Mammary epithelial cell (primary cell): ENCODE data around the gene SULT1A4.
"Not testable (repeated sequence)": the region's sequence is repeated elsewhere in the genome, so short reads cannot be mapped to it uniquely, and the experiment has no call there.

Source experiments
- CTCF ChIP-seq, 2 donors: IDR thresholded peaks in 1 of 2; conservative IDR thresholded peaks in 1 of 2; 2 replicates each; pipeline ENCODE4 v1.5.1; 2011 to 2012; ENCODE audit warnings: inconsistent platforms in 2 of 2, low read length in 2 of 2, mild to moderate bottlenecking in 2 of 2, control low read depth in 1 of 2, low read depth in 1 of 2; ENCODE audit not compliant: insufficient read depth in 1 of 2; ENCODE audit errors: extremely low read depth in 1 of 2
- EZH2 ChIP-seq: IDR thresholded peaks from 2 replicates; pipeline ENCODE4 v1.6.1; 2012; ENCODE audit warnings: low read length, inconsistent platforms, borderline replicate concordance

GRCh38 chr16:29506308-29506707 lies 46.6 kb downstream of the SULT1A4 start, which contains the start of gene NPIPB12:
- not testable (repeated sequence) for TF ChIP-seq CTCF (conservative IDR thresholded peaks at IDR 0.05 in 1 of 2, IDR thresholded peaks at IDR 0.05 in 1 of 2; ENCODE audit: extremely low read depth in 1 of 2, insufficient read depth in 1 of 2, low read depth in 1 of 2, low read length in 2 of 2); EZH2
